Effector memory CD8-positive, alpha-beta T cell (primary cell): Measurements from ENCODE around the gene SYT5.

Experiments
- ATAC-seq: fragments of 150-1000 bp; cut with Tn5 transposase; replicated peaks from 2 replicates; pipeline ENCODE4 v1.10.0; 2021; ENCODE audit warnings: mild to moderate bottlenecking, moderate library complexity
- DNase-seq, 3 experiments: peaks; one replicate each; pipeline ENCODE4 v3.0.0; 2021
- H3K27ac Mint-ChIP-seq, 2 donors: one replicate each; pipeline ENCODE4 v1.8.0; 2022; ENCODE audit warnings: mild to moderate bottlenecking in 2 of 2, mixed read lengths in 2 of 2, moderate library complexity in 2 of 2
- H3K27me3 Mint-ChIP-seq, 2 donors: one replicate each; pipeline ENCODE4 v1.8.0; 2022; ENCODE audit warnings: mixed read lengths in 2 of 2
- H3K36me3 Mint-ChIP-seq: one replicate; pipeline ENCODE4 v1.8.0; 2022; ENCODE audit warnings: mild to moderate bottlenecking, moderate library complexity, mixed read lengths; ENCODE audit not compliant: insufficient read depth
- H3K4me1 Mint-ChIP-seq, 2 donors: one replicate each; pipeline ENCODE4 v1.8.0; 2022; ENCODE audit warnings: low read depth in 2 of 2, mixed read lengths in 2 of 2
- H3K4me3 Mint-ChIP-seq, 2 donors: one replicate each; pipeline ENCODE4 v1.8.0; 2022; ENCODE audit warnings: mild to moderate bottlenecking in 2 of 2, mixed read lengths in 2 of 2, moderate library complexity in 2 of 2
- H3K9me3 Mint-ChIP-seq, 2 donors: one replicate each; pipeline ENCODE4 v1.8.0; 2022; ENCODE audit warnings: mixed read lengths in 2 of 2

SYT5 gene

GRCh38 chr19:55197528-55197927, 17.4 kb upstream of the SYT5 start:
- Mint-ChIP-seq H3K27me3 (peaks cover 42 to 80% of the 10 kb centered on the region in 2 donors), H3K4me3 (no peak overlapping the region), H3K36me3 (peaks cover 7% of the 10 kb centered on the region), H3K27ac (no peak overlapping the region), H3K9me3 (no peaks in the 10 kb centered on the region), H3K4me1 (no peaks in the 10 kb centered on the region)
- DNase-seq (no peak), ATAC-seq (no peak)

DNA sequence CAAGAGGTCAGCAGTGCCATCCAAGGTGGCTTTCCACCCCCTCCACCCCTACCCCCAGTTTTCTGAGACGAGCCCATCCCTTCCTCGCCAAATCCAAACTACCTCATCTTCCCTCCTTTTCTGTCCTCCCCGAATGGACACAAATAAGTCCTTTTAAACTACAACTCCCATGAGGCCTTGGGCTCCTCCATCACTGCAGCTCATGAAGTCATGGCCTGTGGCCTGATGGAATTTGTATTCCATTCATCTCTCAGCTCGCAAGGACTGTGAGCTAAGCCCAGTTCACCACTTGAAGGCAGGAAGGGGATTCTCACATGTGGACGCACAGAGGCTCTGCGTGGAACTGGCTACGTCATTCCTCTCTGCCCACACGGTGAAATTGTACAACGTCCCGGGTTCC, 16.7 kb upstream of the SYT5 start:
- H3K27ac Mint-ChIP-seq = no peak overlapping the region

DNA sequence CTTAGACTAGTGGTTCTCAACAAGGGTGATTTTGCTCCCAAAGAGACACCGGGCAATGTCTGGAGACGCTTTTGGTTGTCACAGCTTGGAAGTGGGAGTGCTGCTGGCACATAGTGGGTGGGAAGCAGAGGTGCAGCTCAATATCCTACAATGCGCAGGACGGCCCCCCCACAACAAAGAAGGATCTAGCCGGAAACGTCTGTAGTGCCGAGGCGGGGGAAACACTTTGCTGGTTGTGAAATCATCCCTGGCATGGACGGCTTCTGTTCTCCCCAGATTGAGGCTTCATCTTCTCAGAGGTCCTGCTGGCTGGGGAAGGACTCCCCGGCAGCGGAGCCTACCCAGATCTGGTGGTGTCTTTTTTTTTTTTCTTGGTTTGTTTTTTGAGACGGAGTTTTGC, 13.4 kb upstream of the SYT5 start:
- Mint-ChIP-seq H3K36me3 (peaks cover 9% of the 10 kb centered on the region), H3K4me1 (peaks cover 0 to 3% of the 10 kb centered on the region in 2 donors), H3K27me3 (peaks cover 26 to 58% of the 10 kb centered on the region in 2 donors), H3K9me3 (no peaks in the 10 kb centered on the region), H3K27ac (no peak overlapping the region), H3K4me3 (no peak overlapping the region)
- DNase-seq (no peak), ATAC-seq (no peak)

More for the DNA sequence above, 16.7 kb upstream of the SYT5 start:
- ATAC-seq (no peak), DNase-seq (no peak)
- no peaks in the 10 kb centered on the region for H3K4me1 Mint-ChIP-seq
- peaks cover 42 to 79% of the 10 kb centered on the region in 2 donors for H3K27me3 Mint-ChIP-seq
- H3K4me3 Mint-ChIP-seq = no peak overlapping the region
- no peaks in the 10 kb centered on the region for H3K9me3 Mint-ChIP-seq
- peaks cover 9% of the 10 kb centered on the region for H3K36me3 Mint-ChIP-seq

DNA sequence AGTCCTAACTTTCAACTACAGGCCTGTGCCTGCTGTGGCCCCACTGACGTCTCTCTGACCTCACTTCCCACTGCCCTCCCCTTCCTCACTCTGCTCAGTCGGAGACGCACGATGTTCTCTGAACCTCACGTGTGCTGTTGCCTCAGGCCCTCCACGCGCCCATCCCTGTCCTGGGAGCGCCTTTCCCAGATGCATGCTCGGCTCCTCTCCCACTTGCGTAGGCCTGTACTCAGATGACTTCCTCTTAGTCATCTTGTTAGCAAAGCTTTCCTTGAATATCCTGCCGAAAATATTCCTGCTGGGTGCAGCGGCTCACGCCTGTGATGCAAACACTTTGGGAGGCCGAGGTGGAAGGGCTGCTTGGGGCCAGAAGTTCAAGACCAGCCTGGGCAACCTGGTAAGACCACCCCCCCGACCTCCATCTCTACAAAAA, 9.3 kb upstream of the SYT5 start:
- no peak for ATAC-seq
- H3K4me3 Mint-ChIP-seq = no peak overlapping the region
- no peak for DNase-seq
- no peak overlapping the region for H3K27ac Mint-ChIP-seq
- no peaks in the 10 kb centered on the region for H3K9me3 Mint-ChIP-seq
- peaks cover 25 to 52% of the 10 kb centered on the region in 2 donors for H3K27me3 Mint-ChIP-seq
- peaks cover 0 to 3% of the 10 kb centered on the region in 2 donors for H3K4me1 Mint-ChIP-seq
- peaks cover 2% of the 10 kb centered on the region for H3K36me3 Mint-ChIP-seq

DNA sequence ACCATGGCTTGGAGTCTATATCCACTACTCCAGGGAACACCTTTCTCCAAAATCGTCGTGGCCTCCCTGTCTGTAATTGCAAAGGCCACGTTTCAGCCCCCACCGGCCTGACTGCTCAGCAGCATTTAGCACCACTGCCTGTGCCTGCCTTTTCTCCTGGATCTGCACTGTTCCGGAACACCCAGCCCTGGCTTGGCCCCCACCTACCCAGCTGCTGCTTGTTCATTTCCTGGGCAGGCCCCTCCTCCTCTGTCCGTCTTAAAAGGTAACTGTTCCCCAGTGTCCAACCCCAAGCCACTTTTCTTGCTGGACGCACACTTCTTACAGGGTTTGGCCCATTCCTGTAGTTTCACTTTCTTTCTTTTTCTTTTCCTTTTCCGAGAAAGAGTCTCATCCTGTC, 8.5 kb upstream of the SYT5 start:
- H3K4me1 Mint-ChIP-seq = peaks cover 0 to 3% of the 10 kb centered on the region in 2 donors
- H3K9me3 Mint-ChIP-seq = no peaks in the 10 kb centered on the region
- H3K27ac Mint-ChIP-seq = no peak overlapping the region
- peaks cover 33 to 54% of the 10 kb centered on the region in 2 donors for H3K27me3 Mint-ChIP-seq
- no peak overlapping the region for H3K4me3 Mint-ChIP-seq
- peaks cover 2% of the 10 kb centered on the region for H3K36me3 Mint-ChIP-seq
- DNase-seq (no peak), ATAC-seq (no peak)

GRCh38 chr19:55186080-55186479, 6.0 kb upstream of the SYT5 start:
- DNase-seq = no peak
- Mint-ChIP-seq H3K36me3 (peaks cover under 1% of the 10 kb centered on the region), H3K27ac (peak overlapping the region in 1 of 2 donors; percentile 8), H3K4me3 (no peak overlapping the region), H3K27me3 (peaks cover 36 to 54% of the 10 kb centered on the region in 2 donors), H3K9me3 (no peaks in the 10 kb centered on the region), H3K4me1 (peaks cover 0 to 3% of the 10 kb centered on the region in 2 donors)
- no peak for ATAC-seq

GRCh38 chr19:55181740-55182139, 1.7 kb upstream of the SYT5 start:
- Mint-ChIP-seq H3K4me3 (peak overlapping the region in 1 of 2 donors; percentile 33), H3K4me1 (peaks cover 4 to 18% of the 10 kb centered on the region in 2 donors), H3K27ac (peak overlapping the region in 1 of 2 donors; percentile 96), H3K9me3 (no peaks in the 10 kb centered on the region), H3K27me3 (peaks cover 53 to 94% of the 10 kb centered on the region in 2 donors), H3K36me3 (peaks cover 29% of the 10 kb centered on the region)
- ATAC-seq (no peak), DNase-seq (no peak)

GRCh38 chr19:55178781-55179599, 1.1 kb downstream of the SYT5 start:
- H3K4me3 Mint-ChIP-seq = peak overlapping the region; percentile 79 to 82
- peaks cover 10 to 19% of the 10 kb centered on the region in 2 donors for H3K4me1 Mint-ChIP-seq
- ATAC-seq = peak; percentile 87
- H3K36me3 Mint-ChIP-seq = peaks cover 29% of the 10 kb centered on the region
- H3K9me3 Mint-ChIP-seq = no peaks in the 10 kb centered on the region
- peak overlapping the region; percentile 96 to 97 for H3K27ac Mint-ChIP-seq
- DNase-seq = peak; percentile 98
- H3K27me3 Mint-ChIP-seq = peaks cover 52 to 94% of the 10 kb centered on the region in 2 donors

DNA sequence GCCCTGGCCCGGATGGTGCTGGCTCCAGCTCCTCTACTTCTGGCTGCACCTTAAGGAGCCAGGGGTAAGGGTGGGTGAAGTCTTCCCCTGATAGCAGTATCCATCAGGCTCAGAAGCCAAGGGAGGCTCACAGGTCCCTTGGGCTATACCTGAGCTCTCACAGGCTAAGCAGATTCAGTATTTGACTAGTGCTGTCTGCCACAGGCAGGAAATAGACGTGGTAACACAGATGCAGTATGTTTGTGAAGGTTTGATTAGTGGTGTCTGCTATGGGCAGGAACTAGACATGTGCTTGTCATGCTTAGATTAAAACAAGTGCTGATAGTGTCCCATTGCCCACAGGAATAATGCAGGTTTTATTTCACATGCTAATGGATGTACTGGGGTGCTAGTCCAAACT, 4.0 kb downstream of the SYT5 start:
- H3K27ac Mint-ChIP-seq = no peak overlapping the region
- DNase-seq = no peak

DNA sequence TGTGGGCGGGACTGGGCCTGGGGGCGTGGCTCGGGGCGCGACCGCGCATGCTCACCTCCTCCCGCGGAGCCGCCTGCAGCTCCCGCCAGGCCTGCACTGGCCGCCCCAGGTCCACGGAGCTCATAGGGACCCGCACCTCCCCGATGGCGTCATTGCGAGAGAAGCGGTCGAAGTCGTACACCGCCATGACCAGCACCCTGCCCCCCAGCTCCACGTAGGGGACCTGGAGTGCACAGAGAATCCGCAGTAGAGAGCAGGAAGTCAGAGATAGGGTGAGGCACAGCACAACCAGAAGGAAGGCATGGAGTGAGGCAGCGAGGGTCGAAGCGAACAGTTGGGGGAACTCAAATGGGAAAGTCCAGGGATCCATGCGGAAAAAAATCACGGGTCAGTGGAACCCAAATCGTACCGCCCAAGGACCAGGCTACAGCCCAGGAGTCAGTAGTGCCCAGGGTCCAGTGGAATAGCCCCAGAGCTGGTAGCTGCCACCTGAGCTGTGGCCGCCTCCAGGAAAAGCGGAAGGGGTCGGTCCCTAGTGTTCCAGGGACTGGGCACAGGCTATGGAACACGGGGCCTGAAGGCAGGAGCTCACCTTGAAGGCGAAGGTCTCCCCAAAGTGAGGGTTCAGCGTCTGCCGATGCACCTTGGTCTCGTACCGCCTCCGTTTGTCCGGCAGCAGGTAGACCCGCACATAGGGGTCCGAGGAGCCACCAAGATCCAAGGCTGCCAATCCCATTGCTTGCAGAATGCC, 4.8 kb downstream of the SYT5 start:
- H3K4me3 Mint-ChIP-seq = no peak overlapping the region
- peaks cover 59 to 100% of the 10 kb centered on the region in 2 donors for H3K27me3 Mint-ChIP-seq
- no peak overlapping the region for H3K27ac Mint-ChIP-seq
- DNase-seq (no peak), ATAC-seq (no peak)
- H3K36me3 Mint-ChIP-seq = peaks cover 20% of the 10 kb centered on the region
- peaks cover 23% of the 10 kb centered on the region in 2 donors for H3K4me1 Mint-ChIP-seq
- H3K9me3 Mint-ChIP-seq = peaks cover 0 to 2% of the 10 kb centered on the region in 2 donors

More for the DNA sequence above, 4.0 kb downstream of the SYT5 start:
- Mint-ChIP-seq H3K4me3 (no peak overlapping the region), H3K27me3 (peaks cover 59 to 100% of the 10 kb centered on the region in 2 donors), H3K36me3 (peaks cover 28% of the 10 kb centered on the region), H3K9me3 (peaks cover 0 to 2% of the 10 kb centered on the region in 2 donors), H3K4me1 (peaks cover 23 to 28% of the 10 kb centered on the region in 2 donors)
- ATAC-seq = no peak

DNA sequence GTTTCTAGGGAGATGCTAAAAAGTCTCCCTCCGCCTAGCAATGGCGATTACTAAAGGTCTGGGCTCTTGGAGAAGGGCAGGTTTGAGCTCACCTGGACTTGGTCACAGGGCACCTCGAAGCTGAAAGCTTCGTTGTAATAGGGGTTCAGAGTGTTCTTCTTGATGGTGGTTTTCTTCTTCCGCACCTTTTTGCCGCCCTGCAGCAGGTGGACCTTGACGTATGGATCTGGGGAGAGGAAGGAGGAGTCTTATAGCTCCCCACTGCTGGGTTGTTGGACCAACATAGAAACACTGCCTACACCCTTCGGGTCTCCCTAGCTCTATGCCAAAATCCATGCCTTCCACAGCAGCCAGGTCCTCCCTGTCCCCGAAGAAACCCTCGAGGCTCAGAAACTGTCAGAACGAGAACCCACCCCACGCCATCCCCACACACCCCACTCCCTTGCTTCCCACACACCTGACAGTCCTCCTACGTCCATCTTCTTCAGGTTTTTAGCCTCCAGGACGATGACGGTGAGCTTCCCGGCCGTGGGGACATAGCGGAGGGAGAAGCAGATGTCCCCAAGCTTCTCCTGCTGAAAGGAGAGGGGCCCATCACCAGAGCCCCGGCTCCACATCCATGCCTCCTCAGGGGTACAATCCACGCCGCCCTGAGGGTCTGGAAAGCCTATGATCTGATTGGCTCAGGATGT, 5.5 kb downstream of the SYT5 start:
- no peak for DNase-seq
- no peak for ATAC-seq
- H3K9me3 Mint-ChIP-seq = peaks cover 0 to 2% of the 10 kb centered on the region in 2 donors
- peaks cover 14% of the 10 kb centered on the region for H3K36me3 Mint-ChIP-seq
- H3K27me3 Mint-ChIP-seq = peaks cover 64 to 100% of the 10 kb centered on the region in 2 donors
- H3K4me3 Mint-ChIP-seq = peak overlapping the region; percentile 73 to 79
- peaks cover 18 to 20% of the 10 kb centered on the region in 2 donors for H3K4me1 Mint-ChIP-seq
- no peak overlapping the region for H3K27ac Mint-ChIP-seq

DNA sequence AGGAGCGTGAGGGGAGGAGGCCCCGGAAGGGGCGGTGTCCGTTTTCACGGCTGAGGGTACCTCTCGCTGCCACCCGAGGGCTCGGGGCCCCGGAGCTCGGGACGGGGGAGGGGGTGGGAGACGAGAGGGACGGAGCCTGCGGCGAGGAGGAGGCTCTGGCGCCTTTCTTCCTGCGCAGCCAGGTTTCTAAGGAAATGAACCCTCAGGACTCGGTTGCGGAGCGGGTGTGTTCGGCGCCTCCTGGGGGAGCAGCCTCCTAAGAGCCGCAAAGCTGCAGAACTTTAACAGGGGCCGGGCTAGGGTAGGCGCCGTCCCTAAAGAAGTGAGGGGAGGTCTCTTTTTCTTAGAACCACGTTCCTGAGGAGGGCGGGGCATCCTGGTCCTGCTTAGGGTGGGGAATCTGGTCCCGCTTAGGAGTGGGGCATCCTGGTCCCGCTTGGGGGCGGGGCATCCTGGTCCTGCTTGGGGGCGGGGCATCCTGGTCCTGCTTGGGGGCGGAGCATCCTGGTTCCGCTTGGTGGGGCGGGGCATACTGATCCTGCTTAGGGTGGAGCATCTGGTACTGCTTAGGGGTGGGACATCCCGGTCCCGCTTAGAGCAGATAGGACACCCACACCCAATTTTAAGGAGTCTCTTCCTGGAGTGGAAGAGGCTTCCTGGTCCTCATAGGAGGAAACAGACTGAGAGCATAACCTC, 6.2 kb downstream of the SYT5 start:
- Mint-ChIP-seq H3K27me3 (peaks cover 68 to 100% of the 10 kb centered on the region in 2 donors), H3K27ac (no peak overlapping the region), H3K4me1 (peaks cover 12 to 19% of the 10 kb centered on the region in 2 donors), H3K9me3 (peaks cover 0 to 2% of the 10 kb centered on the region in 2 donors), H3K4me3 (peak overlapping the region; percentile 73 to 79), H3K36me3 (peaks cover 7% of the 10 kb centered on the region)
- ATAC-seq (peak; percentile 50), DNase-seq (no peak)
